ENCODE data around the gene CREB3L4.

Gene CREB3L4

DNA sequence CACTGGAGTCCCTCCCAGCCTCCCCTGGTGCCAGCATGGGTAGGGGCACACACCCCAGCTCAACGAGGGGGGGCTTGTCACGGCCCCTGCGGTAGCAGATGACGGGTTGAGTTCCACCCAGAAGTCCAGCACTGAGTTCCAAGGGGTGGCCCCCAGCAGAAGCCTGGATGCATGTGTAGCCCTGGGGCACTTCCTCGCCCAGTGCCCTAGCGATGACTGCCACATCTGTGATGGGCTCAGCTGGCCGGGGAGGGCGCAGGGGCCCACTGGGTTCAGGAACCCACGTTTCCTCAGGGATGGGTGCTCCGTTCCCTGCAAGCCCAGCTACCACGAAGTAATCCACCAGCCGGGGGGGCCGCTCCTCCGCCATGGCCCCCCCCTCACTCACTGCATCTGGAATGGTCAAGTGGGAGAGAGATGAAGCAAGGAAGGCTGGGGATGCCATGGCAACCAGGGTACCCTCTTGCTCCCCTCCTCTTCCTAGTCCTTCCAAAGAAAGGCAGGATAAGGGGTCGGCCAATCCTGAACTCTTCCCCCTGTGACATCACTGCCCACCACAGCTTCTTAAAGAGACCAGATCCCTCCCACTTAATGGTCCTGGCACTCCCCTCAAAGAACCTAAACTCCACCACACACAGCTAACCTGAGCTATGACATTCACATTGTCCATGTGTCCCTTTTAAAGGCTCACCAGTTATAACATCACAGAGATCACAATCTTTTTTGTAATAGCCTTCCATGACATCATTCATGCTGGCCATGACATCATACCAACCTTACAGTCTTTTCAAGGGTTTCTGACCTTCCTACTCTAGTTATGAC, 23.5 kb upstream of the CREB3L4 start:
- Histone ChIP-seq H3K27ac (ENCODE audit: low read length) (peak overlapping the region; percentile 94), H3K4me2 (ENCODE audit: low read length) (peak overlapping the region; percentile 94), H3K79me2 (ENCODE audit: low read length) (peaks cover 41% of the 10 kb centered on the region), H2AFZ (ENCODE audit: low read depth, low read length) (no peak overlapping the region), H3K36me3 (replicated peaks; ENCODE audit: low read depth, low read length) (peaks cover 69% of the 10 kb centered on the region), H3K4me1 (ENCODE audit: low read length) (peaks cover 44% of the 10 kb centered on the region), H3K4me3 (ENCODE audit: low read length) (peak overlapping the region; percentile 83), H4K20me1 (ENCODE audit: insufficient read depth, low read length) (no peaks in the 10 kb centered on the region), H3K9ac (ENCODE audit: low read length) (peak overlapping the region; percentile 98), H3K27me3 (ENCODE audit: low read depth, low read length) (no peaks in the 10 kb centered on the region), H3K9me3 (ENCODE audit: insufficient read depth, low read length) (no peaks in the 10 kb centered on the region)
- no peak for TF ChIP-seq EZH2phosphoT487 (IDR thresholded peaks at IDR 0.05; ENCODE audit: low read depth)
- TF ChIP-seq, protein P1, sequence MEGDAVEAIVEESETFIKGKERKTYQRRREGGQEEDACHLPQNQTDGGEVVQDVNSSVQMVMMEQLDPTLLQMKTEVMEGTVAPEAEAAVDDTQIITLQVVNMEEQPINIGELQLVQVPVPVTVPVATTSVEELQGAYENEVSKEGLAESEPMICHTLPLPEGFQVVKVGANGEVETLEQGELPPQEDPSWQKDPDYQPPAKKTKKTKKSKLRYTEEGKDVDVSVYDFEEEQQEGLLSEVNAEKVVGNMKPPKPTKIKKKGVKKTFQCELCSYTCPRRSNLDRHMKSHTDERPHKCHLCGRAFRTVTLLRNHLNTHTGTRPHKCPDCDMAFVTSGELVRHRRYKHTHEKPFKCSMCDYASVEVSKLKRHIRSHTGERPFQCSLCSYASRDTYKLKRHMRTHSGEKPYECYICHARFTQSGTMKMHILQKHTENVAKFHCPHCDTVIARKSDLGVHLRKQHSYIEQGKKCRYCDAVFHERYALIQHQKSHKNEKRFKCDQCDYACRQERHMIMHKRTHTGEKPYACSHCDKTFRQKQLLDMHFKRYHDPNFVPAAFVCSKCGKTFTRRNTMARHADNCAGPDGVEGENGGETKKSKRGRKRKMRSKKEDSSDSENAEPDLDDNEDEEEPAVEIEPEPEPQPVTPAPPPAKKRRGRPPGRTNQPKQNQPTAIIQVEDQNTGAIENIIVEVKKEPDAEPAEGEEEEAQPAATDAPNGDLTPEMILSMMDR (IDR thresholded peaks at IDR 0.05; ENCODE audit: low read depth, low read length): no peak

DNA sequence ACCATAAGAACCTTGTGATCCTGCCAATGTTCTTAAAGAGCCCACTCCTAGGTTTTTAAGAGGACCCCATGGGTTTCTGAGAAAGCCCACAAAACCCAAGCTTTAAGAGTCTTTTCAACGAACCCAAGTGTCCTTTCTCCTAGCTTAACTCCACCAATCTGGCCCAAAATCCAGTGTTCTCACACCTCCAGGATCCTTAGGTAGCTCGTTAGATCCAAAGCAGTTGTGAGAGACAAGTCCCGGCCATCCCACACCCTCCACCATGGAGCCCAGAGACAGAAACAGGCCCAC, 22.9 kb upstream of the CREB3L4 start:
- Histone ChIP-seq H3K36me3 (replicated peaks; ENCODE audit: low read depth, low read length) (peaks cover 65% of the 10 kb centered on the region), H3K27me3 (ENCODE audit: low read depth, low read length) (no peaks in the 10 kb centered on the region)

DNA sequence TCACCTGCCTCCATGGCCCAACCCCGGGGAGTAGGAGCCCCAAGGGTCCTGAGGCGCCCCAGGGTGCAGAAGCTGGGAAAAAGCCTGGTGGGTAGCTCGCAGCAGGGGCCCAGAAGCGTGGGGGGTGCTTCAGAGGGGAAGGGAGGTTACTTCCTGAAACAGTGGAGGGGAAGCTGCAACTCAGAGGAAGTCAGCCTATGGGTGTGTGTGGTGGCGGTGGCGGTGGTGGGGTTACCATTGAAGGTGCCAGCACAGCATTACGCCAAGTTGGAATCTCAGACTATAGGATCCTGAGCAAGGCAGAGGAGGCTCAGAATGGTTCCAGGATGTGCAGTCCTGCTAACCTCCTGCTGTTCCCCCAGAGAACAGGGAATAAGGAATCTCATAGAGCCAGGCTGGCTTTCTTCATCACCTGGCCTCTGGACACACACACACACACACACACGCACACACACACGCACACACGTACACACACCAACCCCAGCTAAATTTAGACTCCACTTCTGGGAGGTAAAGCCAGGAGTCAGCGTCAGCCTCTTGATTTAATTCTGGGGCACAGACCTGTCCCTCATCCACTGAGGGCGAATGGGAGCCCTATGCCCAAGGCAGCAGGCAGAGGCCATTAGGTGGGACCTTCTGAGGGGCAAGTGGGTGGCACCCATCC, 22.4 kb upstream of the CREB3L4 start:
- TF ChIP-seq, protein P1 (IDR thresholded peaks at IDR 0.05; ENCODE audit: low read depth, low read length): no peak
- TF ChIP-seq EZH2phosphoT487 (IDR thresholded peaks at IDR 0.05; ENCODE audit: low read depth): no peak
- Histone ChIP-seq H3K9ac (ENCODE audit: low read length) (peak overlapping the region; percentile 98), H2AFZ (ENCODE audit: low read depth, low read length) (no peak overlapping the region), H3K27me3 (ENCODE audit: low read depth, low read length) (no peaks in the 10 kb centered on the region), H3K9me3 (ENCODE audit: insufficient read depth, low read length) (no peaks in the 10 kb centered on the region), H3K4me3 (ENCODE audit: low read length) (peak overlapping the region; percentile 83), H4K20me1 (ENCODE audit: insufficient read depth, low read length) (no peaks in the 10 kb centered on the region), H3K4me2 (ENCODE audit: low read length) (peak overlapping the region; percentile 94), H3K27ac (ENCODE audit: low read length) (peak overlapping the region; percentile 94), H3K79me2 (ENCODE audit: low read length) (peaks cover 47% of the 10 kb centered on the region), H3K4me1 (ENCODE audit: low read length) (peaks cover 52% of the 10 kb centered on the region), H3K36me3 (replicated peaks; ENCODE audit: low read depth, low read length) (peaks cover 64% of the 10 kb centered on the region)

More for the DNA sequence above, 22.9 kb upstream of the CREB3L4 start:
- no peaks in the 10 kb centered on the region for H4K20me1 ChIP-seq (ENCODE audit: insufficient read depth, low read length)
- H3K27ac ChIP-seq (ENCODE audit: low read length): peak overlapping the region; percentile 94
- H3K9me3 ChIP-seq (ENCODE audit: insufficient read depth, low read length): no peaks in the 10 kb centered on the region
- H3K4me3 ChIP-seq (ENCODE audit: low read length): peak overlapping the region; percentile 83
- H3K79me2 ChIP-seq (ENCODE audit: low read length): peaks cover 43% of the 10 kb centered on the region
- no peak overlapping the region for H2AFZ ChIP-seq (ENCODE audit: low read depth, low read length)
- H3K9ac ChIP-seq (ENCODE audit: low read length): peak overlapping the region; percentile 98
- TF ChIP-seq EZH2phosphoT487 (IDR thresholded peaks at IDR 0.05; ENCODE audit: low read depth): no peak
- TF ChIP-seq, protein P1 (IDR thresholded peaks at IDR 0.05; ENCODE audit: low read depth, low read length): no peak
- H3K4me2 ChIP-seq (ENCODE audit: low read length): peak overlapping the region; percentile 94
- peaks cover 48% of the 10 kb centered on the region for H3K4me1 ChIP-seq (ENCODE audit: low read length)

All from OCI-LY3 (cell line).